Stimulated activated CD8-positive, alpha-beta memory T cell treated with anti-CD3 and anti-CD28 coated beads, Interleukin-15, amount 100 ng/mL, for 48 hours (primary cell): Measurements from ENCODE around the gene DYNAP.

Experiments
- DNase-seq, 2 donors: peaks; one replicate each; pipeline ENCODE4 v3.0.0-alpha.2; 2020; ENCODE audit warnings: low read depth in 2 of 2

Gene DYNAP, protein sequence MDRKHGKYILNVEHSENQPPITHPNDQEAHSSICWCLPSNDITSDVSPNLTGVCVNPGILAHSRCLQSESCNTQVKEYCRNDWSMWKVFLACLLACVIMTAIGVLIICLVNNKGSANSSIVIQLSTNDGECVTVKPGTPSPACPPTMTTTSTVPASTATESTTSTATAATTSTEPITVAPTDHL

DNA sequence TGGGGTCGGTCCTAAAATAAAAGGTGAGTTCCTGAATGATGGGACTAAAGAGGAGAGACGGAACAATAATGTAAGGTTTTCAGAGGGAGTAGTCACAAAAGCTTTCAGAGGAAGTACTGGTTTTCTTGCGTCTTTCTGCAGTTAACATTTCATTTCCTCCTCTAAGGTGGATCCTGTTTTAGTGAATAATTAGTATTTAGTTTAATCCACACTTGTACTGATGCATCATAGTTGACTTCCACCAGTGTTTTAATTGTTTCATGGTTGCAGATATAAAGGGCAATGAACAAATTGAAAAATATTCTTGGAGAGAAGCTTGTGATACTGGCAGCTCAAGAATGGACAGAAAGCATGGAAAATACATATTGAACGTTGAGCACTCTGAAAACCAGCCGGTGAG lies at the start of gene DYNAP:
Gene DYNAP (plus strand): TSS at position 301 of the 400 bp plus-strand sequence. CDS start 38 bp downstream, at position 339.
- DNase-seq, result no peak

DNA sequence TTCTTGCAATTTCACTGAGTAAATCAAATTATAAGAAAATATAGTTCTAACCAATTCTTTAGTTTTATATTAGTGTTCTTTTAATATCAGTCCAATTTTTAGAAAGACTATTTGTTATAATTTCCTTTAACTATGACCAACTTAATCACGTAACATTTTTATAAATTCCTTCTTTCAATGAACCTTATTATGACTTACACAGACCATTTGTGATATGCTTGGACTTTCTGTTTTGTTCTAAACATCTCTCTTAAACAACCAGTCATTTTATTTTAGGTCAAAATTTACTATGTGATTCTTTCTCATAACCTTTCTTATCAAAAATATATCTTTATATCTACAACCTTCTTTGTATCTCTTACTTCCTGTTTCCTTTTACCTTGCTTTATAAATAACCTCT lies 39.5 kb upstream of the DYNAP start:
- DNase-seq, result no peak

DNA sequence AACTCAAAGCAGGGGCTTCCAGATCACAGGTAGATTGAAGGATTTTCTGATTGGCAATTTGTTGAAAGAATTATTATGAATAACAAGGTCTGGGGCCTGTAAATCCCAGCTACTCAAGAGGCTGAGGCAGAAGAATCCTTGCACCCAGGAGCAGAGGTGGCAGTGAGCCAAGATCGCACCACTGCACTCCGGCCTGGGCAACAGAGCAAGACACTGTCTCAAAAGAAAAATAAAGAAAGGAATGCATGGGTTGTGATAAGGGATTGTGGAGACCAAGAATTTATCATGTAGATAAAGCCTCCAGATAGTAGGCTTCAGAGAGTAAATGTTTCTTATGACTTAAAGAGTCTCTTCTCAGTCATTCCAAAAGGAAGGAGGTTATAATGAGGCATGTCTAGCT lies 35.8 kb upstream of the DYNAP start:
- no peak for DNase-seq

DNA sequence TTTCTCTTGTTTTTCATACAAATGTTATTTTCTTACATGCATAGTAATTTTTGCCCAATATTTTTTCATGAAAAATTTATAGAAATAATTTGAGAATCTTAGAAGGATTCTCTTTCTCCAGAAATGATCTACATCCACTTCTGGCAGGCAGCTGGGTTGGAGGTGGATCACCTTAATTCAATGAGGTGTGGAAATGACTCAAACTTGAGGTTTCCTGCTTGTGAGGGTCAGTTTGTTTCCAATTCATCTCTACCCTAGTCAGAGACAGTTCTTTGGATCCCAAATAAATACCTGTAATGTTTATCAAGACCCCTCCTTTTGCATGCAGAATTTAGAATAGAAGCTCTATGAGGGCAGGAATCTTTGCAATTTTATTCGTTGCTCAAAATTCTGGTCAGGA lies 35.0 kb upstream of the DYNAP start:
- DNase-seq, result no peak

DNA sequence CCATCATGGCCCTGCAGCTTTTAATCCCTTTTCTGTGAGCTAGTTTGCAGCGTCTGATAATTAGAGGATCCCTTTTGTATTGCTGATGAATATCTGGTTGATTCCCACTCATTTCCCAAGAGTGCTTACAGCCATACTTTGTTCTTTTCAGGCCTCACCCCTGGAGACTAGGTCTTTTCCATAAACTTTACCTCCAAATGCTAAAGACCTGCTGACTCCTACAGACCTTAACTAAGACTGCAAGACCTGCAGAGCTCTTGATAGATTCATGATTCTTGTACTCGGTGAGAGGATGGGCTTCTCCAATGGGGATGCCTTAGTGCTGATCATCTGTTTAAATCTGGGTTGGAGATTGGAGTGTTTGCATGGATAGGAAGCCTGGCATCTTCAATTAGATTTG lies 33.1 kb upstream of the DYNAP start:
- DNase-seq, result no peak

DNA sequence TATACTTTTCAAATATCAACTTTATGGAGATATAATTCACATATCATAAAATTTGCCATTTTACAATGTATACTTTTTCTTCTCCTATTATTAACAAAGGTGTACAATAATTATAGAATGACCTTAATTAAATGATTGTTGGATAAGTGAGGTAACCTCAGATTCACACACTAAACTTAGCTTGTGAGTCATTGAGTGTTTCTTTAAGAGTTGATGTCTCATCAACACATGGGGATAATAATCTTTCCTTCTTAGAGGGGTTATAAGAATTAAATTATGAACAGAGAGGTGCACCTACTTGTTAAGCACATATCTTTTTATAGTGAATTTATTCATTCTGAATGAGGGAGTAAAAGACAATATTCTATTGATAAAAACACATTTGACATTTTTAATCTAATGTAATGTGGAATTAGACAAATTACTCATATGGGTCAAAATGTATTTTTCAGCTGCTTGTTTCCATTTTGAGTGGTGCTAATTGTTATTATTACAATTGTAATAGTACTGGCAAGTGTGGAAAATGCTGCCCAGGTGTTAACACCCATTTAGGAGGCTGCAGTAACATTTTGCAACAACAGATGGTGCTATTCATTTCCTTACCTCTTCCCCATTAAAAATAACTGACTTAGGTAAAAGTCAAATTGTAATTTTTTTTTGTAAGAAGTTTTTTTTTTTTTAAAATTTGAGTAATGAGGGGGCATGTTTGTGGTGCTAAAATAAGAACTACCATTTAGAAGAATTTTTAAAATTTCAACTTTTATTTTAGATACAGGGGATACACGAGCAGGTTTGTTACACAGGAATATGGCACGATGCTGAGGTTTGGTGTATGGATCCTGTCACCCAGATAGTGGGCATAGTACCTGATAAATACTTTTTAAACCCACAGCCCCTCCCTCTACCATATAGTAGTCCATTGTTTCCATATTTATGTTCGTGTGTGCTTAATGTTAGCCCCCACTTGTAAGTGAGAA lies 32.1 kb upstream of the DYNAP start:
- no peak for DNase-seq

DNA sequence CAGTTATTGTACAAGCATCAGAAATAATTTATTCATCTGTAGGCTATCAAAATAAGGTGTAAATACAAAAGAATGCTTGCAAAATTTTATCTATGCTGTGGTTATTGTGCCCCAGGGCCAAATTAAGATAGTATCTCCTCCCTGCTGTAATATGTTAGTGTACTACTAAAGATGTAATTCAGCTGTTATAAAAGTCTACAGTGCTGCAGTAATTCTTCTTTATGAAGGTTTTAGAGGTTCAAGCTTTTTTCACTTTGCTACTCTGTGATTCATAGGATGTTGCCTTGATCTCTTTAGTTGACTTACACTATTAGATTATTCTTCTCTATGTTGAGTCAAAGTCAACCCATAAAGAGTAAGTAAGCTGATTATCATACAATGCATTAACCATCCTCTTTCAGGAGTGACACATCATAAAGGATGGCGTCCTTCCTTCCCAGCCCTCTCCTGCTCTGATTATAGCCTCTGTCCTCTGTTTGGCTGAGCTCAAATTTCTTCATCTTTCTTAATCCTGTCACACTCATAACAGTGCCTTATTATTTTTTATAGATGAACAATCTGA lies 29.3 kb upstream of the DYNAP start:
- DNase-seq, result no peak

DNA sequence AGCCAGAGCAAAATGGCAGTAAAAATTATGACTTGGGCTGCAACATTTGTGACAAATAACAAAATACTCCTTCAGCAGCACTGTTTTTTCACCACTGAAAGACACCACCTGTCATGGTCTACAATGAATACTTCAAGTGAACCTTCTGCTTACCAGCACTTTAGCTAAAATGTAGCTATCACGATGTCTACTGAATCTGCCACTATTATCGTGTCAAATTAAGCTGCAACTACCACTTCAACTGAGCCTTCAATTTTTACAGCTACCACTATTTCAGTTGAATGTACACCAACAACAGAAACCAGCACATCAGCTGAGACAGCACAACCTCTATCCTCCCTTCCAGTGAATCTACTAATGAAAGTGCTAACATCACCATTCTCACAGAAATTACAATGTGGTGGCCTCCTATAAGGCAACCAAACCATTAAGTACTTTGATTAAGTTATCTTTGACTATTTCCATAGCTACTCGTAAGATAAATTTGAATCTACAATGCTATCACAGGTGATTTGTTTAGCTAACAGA lies 10.8 kb upstream of the DYNAP start:
- DNase-seq, result no peak

DNA sequence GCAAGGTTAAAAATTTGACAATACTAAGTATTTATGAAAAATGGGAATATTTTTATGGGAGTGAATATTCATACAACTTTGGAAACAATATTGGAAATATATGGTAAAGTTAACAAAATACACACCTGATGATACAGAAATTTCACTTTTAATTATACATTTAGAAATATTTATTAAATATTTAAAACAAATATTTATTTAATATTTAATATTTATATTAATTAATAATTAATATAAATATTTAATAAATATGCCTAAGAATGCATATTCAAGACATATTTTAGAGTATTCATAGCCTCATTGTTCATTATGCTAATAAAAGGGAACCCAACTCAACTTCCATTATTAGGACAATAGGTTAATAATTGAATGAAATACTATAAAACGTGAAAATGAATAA lies 7.0 kb upstream of the DYNAP start:
- DNase-seq, result no peak

DNA sequence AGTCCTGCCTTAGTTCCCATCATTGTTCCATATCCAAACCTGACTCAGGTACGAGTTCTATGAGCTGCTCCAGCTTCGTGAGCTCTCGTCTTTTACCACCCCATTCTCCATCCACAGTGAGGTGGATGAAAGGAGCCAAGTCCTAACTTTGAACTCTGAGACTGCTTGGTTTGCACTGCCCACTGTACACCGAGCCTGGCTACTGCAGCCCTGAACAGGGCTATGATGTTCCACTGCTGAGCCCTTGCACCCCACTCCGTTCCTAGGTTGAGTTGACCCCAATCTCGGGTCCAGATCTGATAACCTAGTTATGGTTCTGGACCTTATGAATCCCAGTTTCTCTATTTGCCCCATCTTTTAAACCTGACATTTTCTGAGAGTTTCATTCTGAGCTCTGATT lies 5.3 kb upstream of the DYNAP start:
- DNase-seq, result no peak

DNA sequence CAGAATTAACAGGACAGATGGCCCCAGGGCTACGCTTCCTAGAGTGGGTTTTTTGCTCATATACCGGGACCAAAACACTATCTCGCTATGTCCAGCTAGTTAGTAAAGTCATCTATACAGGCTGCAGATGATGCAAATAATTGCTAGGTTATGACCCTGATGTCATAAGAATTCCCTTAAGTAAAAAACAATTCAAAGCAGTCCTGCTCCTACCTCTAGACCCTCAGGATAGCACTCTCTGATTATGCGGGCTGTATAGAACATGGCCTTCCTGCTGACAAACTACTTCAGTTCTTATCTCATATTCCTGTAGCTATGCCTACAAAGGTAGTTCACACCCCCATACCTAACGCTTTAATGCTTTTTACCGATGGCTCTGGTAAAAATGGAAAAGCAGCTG lies 13.2 kb downstream of the DYNAP start:
- DNase-seq, result no peak

DNA sequence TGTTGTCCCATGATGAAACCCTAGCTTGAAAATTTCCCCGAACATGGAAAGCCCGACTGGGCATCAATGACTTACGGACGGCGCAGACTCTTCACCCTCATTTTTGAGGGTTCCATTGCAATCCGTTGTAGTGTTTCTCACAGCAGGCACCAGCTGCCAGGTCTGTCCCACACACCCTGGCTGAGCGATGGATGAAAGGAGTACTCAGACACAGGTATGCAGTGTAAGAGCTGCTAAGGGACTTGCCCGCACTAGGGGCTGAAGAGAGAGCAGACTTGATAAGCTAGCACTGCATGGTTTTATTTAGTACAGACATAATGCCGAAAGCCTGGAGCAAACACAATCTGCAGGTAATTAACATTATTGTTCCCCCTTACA lies 15.8 kb downstream of the DYNAP start:
- no peak for DNase-seq

DNA sequence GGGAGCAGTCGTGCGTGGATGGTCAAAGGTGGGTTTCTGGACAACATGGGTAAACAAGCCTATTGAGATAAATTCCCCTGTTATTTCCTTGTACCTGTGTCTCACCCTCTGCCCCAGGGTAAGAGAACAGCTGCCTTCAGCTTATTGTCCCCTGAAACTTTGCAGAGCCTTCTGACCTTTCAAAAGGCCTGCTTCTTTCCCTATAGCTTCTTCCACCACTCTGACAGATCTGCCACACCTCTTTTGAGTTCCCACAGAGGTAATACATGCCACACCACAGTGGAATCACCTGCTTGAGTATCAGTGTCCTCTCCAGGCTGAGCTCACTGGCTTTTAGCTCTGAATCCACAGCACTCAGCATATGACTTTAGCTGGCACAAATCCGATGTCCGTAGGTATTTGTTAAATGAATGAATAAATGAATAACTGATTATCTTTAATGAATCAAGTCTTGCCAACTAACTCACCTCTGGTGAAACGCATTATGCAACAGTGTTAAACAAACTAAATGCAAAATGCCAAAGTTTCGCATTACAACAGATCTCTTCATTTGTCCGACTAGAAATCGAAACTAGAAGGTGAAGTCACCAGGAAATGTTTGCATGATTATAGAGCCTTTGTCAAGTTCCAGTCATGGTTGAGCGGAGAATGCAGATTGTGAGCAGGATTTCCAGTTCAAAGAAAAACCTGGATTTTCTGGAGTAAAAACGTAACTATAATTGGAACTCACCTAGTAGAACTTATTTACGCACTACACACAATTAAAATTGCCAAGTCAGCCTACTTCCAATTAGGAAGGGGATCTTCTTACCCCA lies 16.4 kb downstream of the DYNAP start:
- DNase-seq, result no peak

DNA sequence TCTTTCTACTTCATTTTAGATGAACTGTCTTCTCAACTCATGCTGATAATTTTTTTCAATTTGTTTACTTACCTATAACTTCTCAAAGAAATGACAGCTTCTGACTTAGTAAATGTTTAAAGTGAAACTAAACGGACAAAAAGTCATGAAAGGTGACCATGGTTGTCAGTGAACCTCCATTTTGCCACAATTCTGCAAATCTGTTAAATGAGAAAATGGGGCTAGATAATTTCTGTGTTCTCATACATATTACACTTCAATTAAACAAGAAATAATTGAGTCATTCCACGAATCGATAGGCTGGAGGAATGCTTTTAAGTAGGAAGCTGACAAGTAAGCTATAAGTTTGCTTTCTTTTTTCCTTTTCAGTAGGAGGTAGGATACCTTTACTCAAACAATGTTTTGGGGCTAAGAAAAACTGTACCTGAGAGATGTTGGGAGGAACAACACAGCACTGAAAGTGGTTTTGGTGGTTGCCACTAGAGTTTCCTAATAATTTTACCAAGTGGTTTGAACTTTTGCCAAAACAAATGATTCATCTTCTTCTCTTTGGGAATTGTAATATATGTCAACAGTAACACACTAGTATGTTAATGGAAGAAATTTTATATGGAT lies 17.1 kb downstream of the DYNAP start:
- no peak for DNase-seq

DNA sequence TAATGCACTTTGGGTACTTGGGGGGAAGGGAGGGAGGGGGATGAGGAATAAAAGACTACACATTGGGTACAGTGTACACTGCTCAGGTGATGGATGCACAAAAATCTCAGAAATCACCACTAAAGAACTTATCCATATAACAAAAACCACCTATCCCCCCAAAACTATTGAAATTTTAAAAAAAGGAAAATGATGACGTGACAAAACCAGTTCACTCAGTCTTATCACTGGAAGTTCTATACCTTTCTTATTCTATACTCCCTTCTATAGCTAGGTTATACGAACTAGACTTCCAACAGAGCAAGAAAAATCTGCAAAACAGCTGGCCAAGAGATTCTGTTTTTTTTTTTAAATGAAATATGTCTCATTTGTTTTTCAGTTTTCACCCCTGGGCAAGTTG lies 20.8 kb downstream of the DYNAP start:
- DNase-seq, result no peak

DNA sequence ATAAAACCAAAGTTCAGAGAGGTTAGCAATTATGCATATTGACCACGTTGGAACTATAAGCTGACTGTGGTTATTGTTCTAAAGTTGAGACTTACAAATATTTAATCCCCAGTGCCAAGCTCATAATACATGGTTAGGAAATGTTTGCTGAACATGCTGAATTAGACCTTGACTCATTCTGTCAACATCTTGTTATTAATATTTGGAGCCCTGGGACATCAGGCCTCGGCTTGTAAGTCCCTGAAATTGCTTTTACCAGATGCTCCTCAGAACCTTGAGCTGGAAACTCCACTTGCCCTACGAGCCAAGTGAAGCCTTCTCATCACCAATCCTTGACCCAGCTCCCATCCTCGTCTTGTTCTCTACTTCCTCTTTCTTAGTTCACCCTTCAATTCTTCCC lies 21.2 kb downstream of the DYNAP start:
- no peak for DNase-seq

DNA sequence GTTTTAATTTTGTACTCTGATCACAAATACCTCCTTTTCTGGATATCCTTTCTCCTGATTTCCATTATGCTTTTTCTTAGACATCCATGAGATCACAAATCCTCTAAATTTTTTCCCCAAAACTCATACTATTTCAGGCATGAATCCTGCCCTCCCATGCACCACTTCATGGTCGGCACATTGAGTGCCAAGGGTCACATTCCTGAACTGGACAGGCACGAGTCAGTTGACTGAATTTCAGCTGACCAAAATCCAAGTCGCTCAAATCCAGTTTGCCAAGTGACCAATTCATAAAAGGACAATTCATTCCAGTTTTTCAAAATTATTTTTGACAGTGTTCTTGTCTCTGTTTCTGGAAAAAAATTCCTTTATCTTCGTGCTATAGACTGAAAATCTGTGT lies 22.1 kb downstream of the DYNAP start:
- no peak for DNase-seq

DNA sequence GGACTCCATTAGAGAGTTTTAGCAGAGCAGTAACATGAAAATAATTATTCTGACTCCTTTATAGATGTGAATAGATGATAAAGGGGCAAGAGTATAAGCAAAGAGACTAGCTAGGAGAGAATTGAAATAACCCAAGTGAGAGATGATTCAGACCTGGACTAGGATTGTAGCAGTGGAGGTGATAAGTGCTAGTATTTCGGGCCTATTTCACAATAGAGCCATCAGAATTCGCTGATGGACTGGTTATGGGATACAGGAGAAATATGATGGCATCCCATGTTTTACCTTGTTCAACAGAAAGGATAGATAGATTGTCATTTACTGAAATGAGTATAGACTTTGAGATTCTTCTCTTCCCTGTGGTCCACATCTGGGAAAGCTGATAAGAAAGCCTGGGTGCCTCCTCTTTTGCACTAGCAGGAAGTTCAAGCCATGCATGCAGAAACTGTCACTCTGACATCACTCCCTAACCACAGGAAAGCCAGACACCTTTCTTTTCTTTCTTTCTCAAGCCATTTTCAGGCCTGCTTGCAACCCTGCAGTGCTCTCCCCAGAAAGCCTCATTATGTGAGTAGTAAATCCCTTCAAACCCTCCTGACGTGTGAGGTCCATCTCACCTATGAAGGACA lies 25.3 kb downstream of the DYNAP start:
- DNase-seq, result no peak

DNA sequence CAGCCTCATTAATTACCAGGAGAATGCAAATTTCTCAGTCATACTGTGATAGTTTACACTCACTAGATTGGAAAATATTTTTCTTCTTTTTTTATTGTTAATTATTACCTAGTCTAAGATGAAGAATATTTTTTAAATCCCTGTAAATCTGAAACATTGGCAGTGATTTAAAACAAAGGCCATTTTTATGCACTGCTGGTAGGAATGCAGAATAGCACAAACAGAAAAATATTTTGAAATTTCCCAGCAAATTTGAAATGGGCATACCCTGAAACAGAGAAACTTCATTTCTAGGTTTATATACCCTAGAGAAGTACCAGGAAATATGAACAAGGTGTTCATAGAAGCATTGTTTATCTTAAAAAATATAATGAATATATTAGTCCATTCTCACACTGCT lies 31.0 kb downstream of the DYNAP start:
- no peak for DNase-seq

DNA sequence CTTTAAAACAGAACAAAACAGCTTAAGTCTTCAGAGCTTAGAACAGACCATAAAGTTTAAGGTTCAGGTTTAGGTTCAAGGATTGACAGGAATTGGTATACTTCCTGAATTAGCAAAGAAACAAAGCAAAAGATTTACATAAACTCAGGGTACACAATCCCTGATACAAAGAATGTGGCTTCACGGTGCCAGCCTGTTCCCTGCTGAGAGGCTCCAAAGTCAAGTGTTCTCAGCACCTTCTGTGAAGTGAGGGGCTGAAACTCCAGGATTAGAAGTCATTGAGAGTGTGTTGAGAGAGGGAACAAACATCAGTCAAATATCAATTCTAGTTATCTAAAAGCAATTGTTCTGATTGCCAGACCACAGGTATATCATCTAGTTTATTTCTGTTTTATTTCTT lies 35.7 kb downstream of the DYNAP start:
- no peak for DNase-seq

DNA sequence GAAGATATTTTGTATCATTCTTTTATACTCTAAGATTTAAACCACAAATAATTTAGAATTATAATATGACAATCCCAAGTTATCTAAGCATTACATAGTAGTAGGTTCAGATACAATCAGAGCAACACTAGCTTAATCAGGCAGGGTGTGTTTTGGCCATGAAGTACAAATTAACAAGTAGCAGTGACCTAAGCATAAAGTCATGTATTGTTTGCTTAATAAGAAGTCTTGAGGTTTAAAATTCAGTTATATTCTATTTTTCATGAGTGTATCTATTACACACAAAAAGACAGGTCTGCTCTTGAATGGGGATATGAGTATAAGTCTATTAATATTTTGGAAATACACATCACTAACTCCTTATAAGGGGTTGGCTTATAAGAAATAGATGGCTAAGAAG lies 39.9 kb downstream of the DYNAP start:
- DNase-seq, result no peak
